Neuronal stem cell (in vitro differentiated cells): Measurements from ENCODE around the gene TXNL4B. TPM values are rescaled to one million over a fixed set of nuclear protein-coding genes. Genes with fewer than 3 reads are reported as not detected.
A peak's percentile ranks its signal among the peaks of the same experiment; 100 is the strongest.

Source experiments
- DNase-seq: peaks from one replicate; pipeline ENCODE4 v3.0.0-alpha.2; 2013; ENCODE audit warnings: low spot score
- H2AFZ ChIP-seq: one replicate; pipeline ENCODE4 v1.6.1; 2013; ENCODE audit warnings: mild to moderate bottlenecking, low read length, inconsistent platforms
- H2AK5ac ChIP-seq: 2 replicates; pipeline ENCODE4 v1.6.1; 2013; ENCODE audit warnings: low read depth, mild to moderate bottlenecking, inconsistent platforms, low read length, moderate library complexity, mixed read lengths
- H2BK120ac ChIP-seq: 2 replicates; pipeline ENCODE4 v1.6.1; 2013; ENCODE audit warnings: low read depth, mild to moderate bottlenecking, inconsistent platforms, low read length, moderate library complexity, mixed read lengths
- H2BK12ac ChIP-seq: one replicate; pipeline ENCODE4 v1.6.1; 2013; ENCODE audit warnings: low read length, inconsistent platforms
- H2BK15ac ChIP-seq: 2 replicates; pipeline ENCODE4 v1.6.1; 2013; ENCODE audit warnings: mild to moderate bottlenecking, low read length, inconsistent platforms, mixed read lengths
- H2BK5ac ChIP-seq: one replicate; pipeline ENCODE4 v1.6.1; 2013; ENCODE audit warnings: inconsistent platforms, mild to moderate bottlenecking, low read length, moderate library complexity
- H3K14ac ChIP-seq: one replicate; pipeline ENCODE4 v1.6.1; 2013; ENCODE audit warnings: low read length, inconsistent platforms
- H3K18ac ChIP-seq: 2 replicates; pipeline ENCODE4 v1.6.1; 2013; ENCODE audit warnings: low read length, inconsistent platforms
- H3K23ac ChIP-seq: 2 replicates; pipeline ENCODE4 v1.6.1; 2013; ENCODE audit warnings: low read depth, mild to moderate bottlenecking, mixed read lengths, low read length, inconsistent platforms; ENCODE audit not compliant: poor library complexity
- H3K27ac ChIP-seq: replicated peaks from 3 replicates; pipeline ENCODE4 v1.5.1; 2013; ENCODE audit warnings: low read length, inconsistent platforms
- H3K27me3 ChIP-seq, 3 experiments: 2 replicates each; pipeline ENCODE4 v1.6.1; 2013; ENCODE audit warnings: low read length in 3 of 3, mild to moderate bottlenecking in 2 of 3, inconsistent platforms in 1 of 3, low read depth in 1 of 3, mixed read lengths in 1 of 3, moderate library complexity in 1 of 3; ENCODE audit not compliant: control insufficient read depth in 3 of 3, insufficient read depth in 3 of 3
- H3K36me3 ChIP-seq, 2 donors: replicated peaks in 1 of 2; 2 replicates each; pipeline ENCODE4 v1.6.1; 2013; ENCODE audit warnings: low read length in 2 of 2; ENCODE audit not compliant: control insufficient read depth in 2 of 2, insufficient read depth in 2 of 2
- H3K4ac ChIP-seq: 2 replicates; pipeline ENCODE4 v1.6.1; 2013; ENCODE audit warnings: inconsistent platforms, mild to moderate bottlenecking, low read length, moderate library complexity
- H3K4me1 ChIP-seq, 2 donors: 1 replicate in 1 of 2; 2 replicates in 1 of 2; pipeline ENCODE4 v1.6.1; 2013; ENCODE audit warnings: low read length in 2 of 2, low read depth in 1 of 2; ENCODE audit not compliant: control insufficient read depth in 2 of 2, insufficient read depth in 1 of 2
- H3K4me2 ChIP-seq: one replicate; pipeline ENCODE4 v1.6.1; 2013; ENCODE audit warnings: mild to moderate bottlenecking, low read length, inconsistent platforms; ENCODE audit not compliant: insufficient read depth, poor library complexity, severe bottlenecking
- H3K4me3 ChIP-seq, 2 donors: 2 replicates each; pipeline ENCODE4 v1.5.1; 2013; ENCODE audit warnings: low read length in 2 of 2, mild to moderate bottlenecking in 2 of 2, inconsistent platforms in 1 of 2, moderate library complexity in 1 of 2
- H3K79me1 ChIP-seq: one replicate; pipeline ENCODE4 v1.6.1; 2013; ENCODE audit warnings: low read depth, mild to moderate bottlenecking, inconsistent platforms, low read length, moderate library complexity
- H3K9ac ChIP-seq: one replicate; pipeline ENCODE4 v1.6.1; 2013; ENCODE audit warnings: mild to moderate bottlenecking, low read depth, low read length, inconsistent platforms; ENCODE audit not compliant: poor library complexity
- H3K9me3 ChIP-seq, 2 donors: replicated peaks in 1 of 2; 2 replicates each; pipeline versions ENCODE3 to v1.6.1; 2013; ENCODE audit warnings: low read length in 2 of 2, mild to moderate bottlenecking in 2 of 2, inconsistent platforms in 1 of 2, low read depth in 1 of 2, mixed read lengths in 1 of 2, moderate library complexity in 1 of 2; ENCODE audit not compliant: control insufficient read depth in 2 of 2, insufficient read depth in 1 of 2
- H4K8ac ChIP-seq: one replicate; pipeline ENCODE4 v1.6.1; 2013; ENCODE audit warnings: low read depth, mild to moderate bottlenecking, inconsistent platforms, low read length, moderate library complexity
- H4K91ac ChIP-seq: one replicate; pipeline ENCODE4 v1.6.1; 2013; ENCODE audit warnings: low read length, low read depth, mild to moderate bottlenecking, inconsistent platforms; ENCODE audit not compliant: poor library complexity
- WGBS, 2 donors: extraction: QIAGEN DNeasy Blood & Tissue Kit; methylation state at CpG; one replicate each; pipeline ENCODE4 v1.1.7; 2013; ENCODE audit warnings: missing lambda C conversion rate in 2 of 2, mixed read lengths in 1 of 2; ENCODE audit not compliant: insufficient read length in 2 of 2, insufficient replicate concordance in 1 of 2; ENCODE audit errors: extremely low coverage in 2 of 2; 5-methylcytosine and 5-hydroxymethylcytosine counted together
- polyA plus RNA-seq, 2 experiments: library from polyadenylated mRNA; stranded (reverse); fragments of 200-250 nt; gene quantifications; one replicate each; pipeline ENCODE4 v1.2.3, GENCODE V29; 2013

The TXNL4B gene
- polyA plus RNA-seq (2013, experiment 1 of 2), result 5.3 TPM
- polyA plus RNA-seq (2013, experiment 2 of 2), result 5.3 TPM

DNA sequence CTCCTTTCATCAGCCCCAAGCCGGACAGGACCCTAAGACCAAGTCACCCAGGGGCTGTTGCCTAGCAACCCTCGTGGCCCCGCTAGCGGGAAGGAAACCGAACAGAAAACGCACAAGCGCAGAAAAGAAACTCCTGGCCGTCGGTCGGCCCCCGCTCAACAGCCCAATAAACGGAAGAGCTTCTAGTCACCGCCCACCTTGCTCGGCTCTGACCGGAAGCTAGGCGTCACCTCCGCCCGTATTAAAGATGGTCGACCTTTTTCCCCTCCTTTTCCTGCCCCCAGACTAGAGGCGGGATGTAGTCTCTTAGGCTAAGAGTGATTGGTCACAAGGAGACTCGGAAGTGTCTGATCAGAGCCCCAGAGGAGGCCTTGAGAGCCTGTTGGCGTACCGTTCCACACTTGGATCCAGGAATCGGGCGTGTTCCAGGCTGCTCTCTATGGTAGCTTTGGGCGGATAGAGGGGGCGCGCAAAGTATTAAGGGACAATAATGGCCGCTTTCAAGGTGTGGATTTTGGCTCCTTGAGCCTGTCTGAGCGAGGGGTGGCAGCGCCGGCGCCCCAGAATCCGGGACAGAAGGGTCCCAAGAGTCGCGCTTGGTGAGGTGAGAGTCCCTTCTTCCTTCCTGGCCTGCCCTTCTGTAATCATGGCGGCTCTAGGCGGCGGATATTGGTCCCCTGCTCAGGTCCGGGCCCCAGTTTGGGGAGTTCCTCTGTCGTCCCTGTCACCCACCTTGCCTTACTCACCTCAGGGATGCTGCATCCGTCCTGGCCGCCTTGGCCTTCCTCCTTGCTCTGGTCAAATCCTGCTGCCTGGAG is at the start of gene TXNL4B, which contains the start of gene DHX38:
TSS of gene TXNL4B (minus strand) at position 173 of the 818 bp plus-strand sequence. CDS start 2,871 bp downstream, outside the sequence.
TSS of gene DHX38 (plus strand) at position 400 of the 818 bp plus-strand sequence. CDS start 2,311 bp downstream, outside the sequence.
- Histone ChIP-seq H3K14ac (peak within 1 kb of the TSS; percentile 76), H3K27ac (peak within 1 kb of the TSS; percentile 76), H2BK120ac (no peak within 1 kb of the TSS), H3K4me2 (peak within 1 kb of the TSS; percentile 74), H3K27me3 (no peaks in the 10 kb centered on the region), H3K18ac (peak within 1 kb of the TSS; percentile 89), H2AFZ (peak within 1 kb of the TSS; percentile 86), H3K9me3 (no peaks in the 10 kb centered on the region), H2BK12ac (no peak within 1 kb of the TSS), H2BK5ac (no peak within 1 kb of the TSS), H3K23ac (peak within 1 kb of the TSS; percentile 52), H3K9ac (peak within 1 kb of the TSS; percentile 98), H4K8ac (peak within 1 kb of the TSS; percentile 25), H4K91ac (no peak within 1 kb of the TSS), H3K4me3 (peak within 1 kb of the TSS; percentile 93 to 98), H2AK5ac (peak within 1 kb of the TSS; percentile 90), H3K36me3 (peaks cover 22 to 62% of the 10 kb centered on the region in 2 donors), H3K4me1 (peaks cover 4 to 10% of the 10 kb centered on the region in 2 donors), H2BK15ac (no peak within 1 kb of the TSS), H3K79me1 (peaks cover 5% of the 10 kb centered on the region), H3K4ac (no peak within 1 kb of the TSS)
- peak; percentile 98 for DNase-seq
- no CpG with 5 or more reads among the region's 43 CpGs for WGBS, 2 donors

DNA sequence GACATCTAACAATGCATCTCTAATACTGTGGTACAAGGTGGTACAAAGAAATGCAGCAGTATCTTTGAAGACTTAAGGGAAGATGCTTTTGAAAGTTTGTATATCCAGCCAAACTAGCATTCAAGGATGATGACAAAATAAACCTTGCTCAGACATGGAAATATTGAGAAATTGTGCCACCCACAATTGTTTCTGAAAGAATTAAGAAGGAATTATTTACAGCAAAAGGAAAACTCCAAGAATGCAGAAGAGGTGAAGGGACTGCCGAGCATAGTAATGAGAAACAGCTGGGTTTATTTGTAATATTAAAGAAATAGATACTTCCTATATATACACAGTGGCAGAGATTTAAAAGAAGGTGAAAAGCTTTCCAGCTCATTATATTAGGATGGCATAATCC is 49.1 kb upstream of the TXNL4B start:
- H3K14ac ChIP-seq, result no peak overlapping the region
- no peak overlapping the region for H3K18ac ChIP-seq
- no peaks in the 10 kb centered on the region for H3K9me3 ChIP-seq
- no peak overlapping the region for H4K91ac ChIP-seq
- no peak overlapping the region for H3K27ac ChIP-seq
- H3K4me1 ChIP-seq, result no peaks in the 10 kb centered on the region
- H3K27me3 ChIP-seq, result no peaks in the 10 kb centered on the region
- no peaks in the 10 kb centered on the region for H3K79me1 ChIP-seq
- H2AK5ac ChIP-seq, result no peak overlapping the region
- H2BK5ac ChIP-seq, result no peak overlapping the region
- no peak overlapping the region for H2BK120ac ChIP-seq
- no peak overlapping the region for H2BK15ac ChIP-seq
- H3K23ac ChIP-seq, result no peak overlapping the region
- H2AFZ ChIP-seq, result no peak overlapping the region
- H3K4me2 ChIP-seq, result no peak overlapping the region
- DNase-seq, result no peak
- WGBS, 2 donors, result no CpG with 5 or more reads among the region's 1 CpG
- H4K8ac ChIP-seq, result no peak overlapping the region
- no peak overlapping the region for H3K4me3 ChIP-seq
- no peak overlapping the region for H3K4ac ChIP-seq
- H3K36me3 ChIP-seq, result no peaks in the 10 kb centered on the region
- H3K9ac ChIP-seq, result no peak overlapping the region
- H2BK12ac ChIP-seq, result no peak overlapping the region

DNA sequence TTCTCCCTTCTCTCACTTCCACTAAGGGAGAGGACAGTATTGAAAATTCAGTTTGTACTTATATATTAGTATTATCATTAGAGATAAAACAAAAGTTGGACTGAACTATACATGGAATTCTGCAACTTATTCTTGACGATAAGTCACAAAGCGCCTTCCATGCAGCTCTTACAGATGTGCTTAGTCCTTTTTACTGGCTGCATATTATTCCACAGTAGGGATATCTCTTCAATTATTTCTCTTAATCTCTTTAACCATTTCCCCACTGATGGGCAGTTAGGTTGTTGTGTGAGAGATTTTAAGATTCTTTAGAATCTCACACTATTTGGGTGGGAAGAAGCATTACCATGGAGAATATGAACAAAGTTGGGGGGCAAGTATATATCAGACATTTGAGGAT is 46.5 kb upstream of the TXNL4B start:
- H3K79me1 ChIP-seq, result no peaks in the 10 kb centered on the region
- H2AFZ ChIP-seq, result no peak overlapping the region
- H2AK5ac ChIP-seq, result no peak overlapping the region
- no peak overlapping the region for H3K23ac ChIP-seq
- no peaks in the 10 kb centered on the region for H3K36me3 ChIP-seq
- H3K4me1 ChIP-seq, result no peaks in the 10 kb centered on the region
- H3K9me3 ChIP-seq, result no peaks in the 10 kb centered on the region
- no peak overlapping the region for H4K91ac ChIP-seq
- no peak overlapping the region for H3K9ac ChIP-seq
- H3K27ac ChIP-seq, result no peak overlapping the region
- no peaks in the 10 kb centered on the region for H3K27me3 ChIP-seq
- H3K4ac ChIP-seq, result no peak overlapping the region
- H4K8ac ChIP-seq, result no peak overlapping the region
- H2BK120ac ChIP-seq, result no peak overlapping the region
- no peak for DNase-seq
- H2BK5ac ChIP-seq, result no peak overlapping the region
- no peak overlapping the region for H3K18ac ChIP-seq
- H3K14ac ChIP-seq, result no peak overlapping the region
- H3K4me2 ChIP-seq, result no peak overlapping the region
- H2BK15ac ChIP-seq, result no peak overlapping the region
- no peak overlapping the region for H2BK12ac ChIP-seq
- H3K4me3 ChIP-seq, result no peak overlapping the region
- no CpG with 5 or more reads among the region's 2 CpGs for WGBS, 2 donors

DNA sequence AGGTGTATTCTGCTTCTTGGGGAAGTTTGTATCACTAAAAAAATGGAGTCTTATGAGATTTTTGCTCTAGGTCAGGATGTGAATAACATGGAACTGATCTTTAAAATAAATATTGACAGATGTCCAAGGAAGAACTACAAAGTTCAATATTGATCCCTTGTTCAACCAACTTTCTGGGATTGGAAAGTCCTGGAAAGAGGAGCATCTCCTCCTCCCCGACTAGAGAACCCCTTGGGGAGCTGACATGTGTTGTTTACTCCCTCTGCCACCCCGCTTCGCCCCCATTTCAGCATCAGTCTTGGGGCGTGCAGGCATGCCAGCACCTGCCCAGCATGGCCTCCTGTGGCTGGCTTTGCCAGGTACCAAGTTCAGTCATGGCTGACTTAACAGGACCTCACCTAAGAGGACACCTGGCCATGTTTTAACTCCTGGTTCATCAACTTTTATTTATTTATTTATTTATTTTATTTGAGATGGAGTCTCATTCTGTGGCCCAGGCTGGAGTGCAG is 44.7 kb upstream of the TXNL4B start:
- Histone ChIP-seq H3K14ac (no peak overlapping the region), H3K36me3 (no peaks in the 10 kb centered on the region), H2AFZ (no peak overlapping the region), H3K4me2 (no peak overlapping the region), H2AK5ac (no peak overlapping the region), H4K8ac (no peak overlapping the region), H3K4me1 (no peaks in the 10 kb centered on the region), H3K27ac (no peak overlapping the region), H2BK15ac (no peak overlapping the region), H3K18ac (no peak overlapping the region), H3K9me3 (no peaks in the 10 kb centered on the region), H4K91ac (no peak overlapping the region), H3K4ac (no peak overlapping the region), H2BK5ac (no peak overlapping the region), H2BK120ac (no peak overlapping the region), H3K4me3 (no peak overlapping the region), H3K27me3 (no peaks in the 10 kb centered on the region), H2BK12ac (no peak overlapping the region), H3K79me1 (no peaks in the 10 kb centered on the region), H3K9ac (no peak overlapping the region), H3K23ac (no peak overlapping the region)
- no CpG with 5 or more reads among the region's 4 CpGs for WGBS, 2 donors
- DNase-seq, result no peak
